ENCODE data around the gene C9orf72.

The C9orf72 gene

DNA sequence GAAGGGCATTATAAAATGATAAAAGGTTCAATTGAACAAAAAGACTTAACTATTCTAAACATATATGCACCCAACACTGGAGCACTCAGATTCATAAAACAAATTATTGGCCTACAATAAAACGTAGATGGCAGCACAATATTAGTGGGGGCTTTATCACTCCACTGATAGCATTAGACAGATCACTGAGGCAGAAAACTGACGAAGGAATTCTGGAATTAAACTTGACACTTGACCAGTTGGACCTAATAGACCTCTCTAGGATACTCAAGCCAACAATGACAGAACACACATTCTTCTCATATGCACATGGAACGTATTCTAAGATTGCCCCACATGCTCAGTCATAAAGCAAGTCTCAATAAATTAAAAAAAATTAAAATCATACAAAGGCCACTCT lies 18.4 kb upstream of the C9orf72 start:
- DNase-seq (no peak), ATAC-seq (no peak)
- H3K9me3 Mint-ChIP-seq = no peaks in the 10 kb centered on the region
- H3K27ac Mint-ChIP-seq = no peak overlapping the region
- peaks cover 15% of the 10 kb centered on the region for H3K27me3 Mint-ChIP-seq
- no peaks in the 10 kb centered on the region for H3K36me3 Mint-ChIP-seq (ENCODE audit: low read depth)
- H3K4me3 Mint-ChIP-seq = no peak overlapping the region
- H3K4me1 Mint-ChIP-seq = no peaks in the 10 kb centered on the region

DNA sequence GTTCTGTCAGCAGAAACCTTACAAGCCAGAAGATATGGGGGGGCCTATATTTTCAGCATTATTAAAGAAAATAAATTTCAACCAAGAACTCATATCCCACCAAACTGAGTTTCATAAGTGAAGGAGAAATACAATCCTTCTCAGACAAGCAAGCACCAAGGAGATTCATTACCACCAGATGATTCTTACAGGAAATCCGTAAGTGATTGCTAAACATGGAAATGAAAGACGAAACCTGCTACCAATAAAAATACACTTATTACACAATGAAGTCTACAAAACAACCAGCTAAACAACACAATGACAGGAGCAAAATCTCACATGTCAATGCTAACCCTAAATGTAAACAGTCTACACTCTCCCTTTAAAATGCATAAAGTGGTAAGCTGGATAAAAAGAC lies 17.8 kb upstream of the C9orf72 start:
- DNase-seq = no peak
- Mint-ChIP-seq H3K4me1 (no peaks in the 10 kb centered on the region), H3K27me3 (peaks cover 17% of the 10 kb centered on the region), H3K36me3 (ENCODE audit: low read depth) (no peaks in the 10 kb centered on the region), H3K4me3 (no peak overlapping the region), H3K27ac (no peak overlapping the region), H3K9me3 (no peaks in the 10 kb centered on the region)
- ATAC-seq = no peak

- no peak for ATAC-seq
- Mint-ChIP-seq H3K27ac (no peak overlapping the region), H3K4me1 (no peaks in the 10 kb centered on the region), H3K4me3 (no peak overlapping the region), H3K9me3 (no peaks in the 10 kb centered on the region), H3K36me3 (ENCODE audit: low read depth) (no peaks in the 10 kb centered on the region), H3K27me3 (peaks cover 17% of the 10 kb centered on the region)
- DNase-seq = no peak
These were observed 17.4 kb upstream of the C9orf72 start for GRCh38 chr9:27590651-27591050.

DNA sequence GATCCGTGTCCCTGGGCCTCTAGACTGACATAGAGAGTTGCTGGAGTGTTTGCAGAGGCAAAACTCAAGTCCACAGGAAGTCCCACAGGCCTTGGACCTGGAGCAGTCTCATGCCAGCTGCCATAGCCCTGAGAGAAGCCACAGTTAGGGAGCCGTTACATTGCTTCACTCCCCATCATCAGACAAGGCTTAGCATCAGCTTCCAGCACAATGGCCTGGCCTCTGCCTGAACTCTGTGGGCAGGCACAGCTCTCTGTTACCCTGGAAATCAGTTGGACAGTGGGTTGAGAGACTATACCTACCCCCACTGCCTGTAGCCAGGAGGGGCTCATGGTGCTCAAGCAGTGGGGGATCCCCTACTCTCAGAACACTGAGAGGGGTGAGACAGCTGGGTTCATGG lies 16.2 kb upstream of the C9orf72 start:
- Mint-ChIP-seq H3K27ac (no peak overlapping the region), H3K36me3 (ENCODE audit: low read depth) (no peaks in the 10 kb centered on the region), H3K27me3 (peaks cover 17% of the 10 kb centered on the region), H3K4me1 (no peaks in the 10 kb centered on the region), H3K9me3 (no peaks in the 10 kb centered on the region), H3K4me3 (no peak overlapping the region)
- no peak for DNase-seq
- ATAC-seq = no peak

DNA sequence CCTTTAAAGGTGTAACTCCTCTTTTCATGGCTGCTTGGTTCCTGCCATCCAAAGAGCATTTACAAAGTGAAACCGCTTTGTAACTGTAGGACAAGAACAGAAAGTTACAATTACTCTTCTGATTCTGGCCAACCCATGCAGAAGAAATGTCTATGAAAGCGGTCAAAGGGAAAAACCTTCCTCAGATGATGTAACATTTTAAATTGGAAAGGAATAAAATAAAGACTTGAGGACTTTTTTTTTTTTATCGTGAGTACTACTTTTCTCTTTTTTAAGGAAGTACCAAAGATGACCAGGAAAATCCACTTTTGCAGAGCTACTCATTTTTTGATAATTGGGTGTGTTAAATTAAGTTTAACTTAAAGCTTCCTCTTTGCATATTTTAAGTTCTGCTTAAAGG lies 13.0 kb upstream of the C9orf72 start:
- DNase-seq (no peak), ATAC-seq (no peak)
- Mint-ChIP-seq H3K27me3 (peaks cover 9% of the 10 kb centered on the region), H3K36me3 (ENCODE audit: low read depth) (no peaks in the 10 kb centered on the region), H3K4me3 (no peak overlapping the region), H3K27ac (no peak overlapping the region), H3K9me3 (no peaks in the 10 kb centered on the region), H3K4me1 (no peaks in the 10 kb centered on the region)

- no peak overlapping the region for H3K27ac Mint-ChIP-seq
- H3K9me3 Mint-ChIP-seq = no peaks in the 10 kb centered on the region
- no peaks in the 10 kb centered on the region for H3K36me3 Mint-ChIP-seq (ENCODE audit: low read depth)
- no peak for DNase-seq
- no peaks in the 10 kb centered on the region for H3K4me1 Mint-ChIP-seq
- peaks cover 10% of the 10 kb centered on the region for H3K27me3 Mint-ChIP-seq
- H3K4me3 Mint-ChIP-seq = no peak overlapping the region
- ATAC-seq = no peak
These were observed 11.7 kb upstream of the C9orf72 start for GRCh38 chr9:27584931-27585330.

DNA sequence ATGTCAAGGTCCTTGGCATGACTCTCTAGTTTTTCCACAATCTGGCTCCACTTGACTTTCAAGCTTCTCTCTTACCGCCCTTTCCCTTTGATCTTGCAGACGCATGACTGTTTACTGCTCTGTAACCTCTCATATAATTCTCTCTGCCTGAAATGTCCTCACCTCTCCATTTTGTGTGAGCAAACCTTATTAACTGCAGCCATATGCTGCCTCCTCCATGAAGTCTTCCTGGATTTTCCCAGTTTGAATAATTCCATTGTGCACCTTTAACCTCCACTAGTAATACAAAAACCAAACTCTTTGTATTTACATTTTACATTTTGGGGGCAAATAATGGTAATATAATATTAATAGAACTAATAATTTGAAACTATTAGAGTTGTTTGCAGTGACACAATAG lies 9.5 kb upstream of the C9orf72 start:
- DNase-seq (no peak), ATAC-seq (no peak)
- H3K27ac Mint-ChIP-seq = no peak overlapping the region
- H3K4me1 Mint-ChIP-seq = no peaks in the 10 kb centered on the region
- no peaks in the 10 kb centered on the region for H3K36me3 Mint-ChIP-seq (ENCODE audit: low read depth)
- peaks cover 8% of the 10 kb centered on the region for H3K9me3 Mint-ChIP-seq
- no peak overlapping the region for H3K4me3 Mint-ChIP-seq
- H3K27me3 Mint-ChIP-seq = peaks cover 5% of the 10 kb centered on the region

DNA sequence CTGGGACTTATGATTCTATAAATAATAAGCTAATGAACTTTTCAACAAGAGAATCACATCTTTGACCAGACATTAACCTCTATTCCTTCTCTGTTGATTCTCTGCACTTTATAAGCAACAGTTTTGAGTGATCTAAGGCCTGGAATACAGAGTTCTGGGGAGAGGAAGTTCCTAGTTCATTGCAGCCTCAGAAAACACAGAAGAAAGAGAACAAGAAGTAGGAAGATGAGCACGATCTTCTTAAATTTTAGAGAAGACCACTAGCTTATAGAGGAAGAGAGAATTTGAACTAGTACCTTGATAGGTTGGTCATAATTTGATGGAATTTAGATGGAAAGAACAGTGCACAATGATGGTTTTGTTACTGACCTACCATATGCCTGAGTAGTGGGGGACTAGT lies 8.5 kb upstream of the C9orf72 start:
- H3K36me3 Mint-ChIP-seq (ENCODE audit: low read depth) = no peaks in the 10 kb centered on the region
- H3K4me3 Mint-ChIP-seq = no peak overlapping the region
- H3K4me1 Mint-ChIP-seq = no peaks in the 10 kb centered on the region
- ATAC-seq (no peak), DNase-seq (no peak)
- no peak overlapping the region for H3K27ac Mint-ChIP-seq
- H3K9me3 Mint-ChIP-seq = peaks cover 8% of the 10 kb centered on the region
- H3K27me3 Mint-ChIP-seq = peaks cover 5% of the 10 kb centered on the region

DNA sequence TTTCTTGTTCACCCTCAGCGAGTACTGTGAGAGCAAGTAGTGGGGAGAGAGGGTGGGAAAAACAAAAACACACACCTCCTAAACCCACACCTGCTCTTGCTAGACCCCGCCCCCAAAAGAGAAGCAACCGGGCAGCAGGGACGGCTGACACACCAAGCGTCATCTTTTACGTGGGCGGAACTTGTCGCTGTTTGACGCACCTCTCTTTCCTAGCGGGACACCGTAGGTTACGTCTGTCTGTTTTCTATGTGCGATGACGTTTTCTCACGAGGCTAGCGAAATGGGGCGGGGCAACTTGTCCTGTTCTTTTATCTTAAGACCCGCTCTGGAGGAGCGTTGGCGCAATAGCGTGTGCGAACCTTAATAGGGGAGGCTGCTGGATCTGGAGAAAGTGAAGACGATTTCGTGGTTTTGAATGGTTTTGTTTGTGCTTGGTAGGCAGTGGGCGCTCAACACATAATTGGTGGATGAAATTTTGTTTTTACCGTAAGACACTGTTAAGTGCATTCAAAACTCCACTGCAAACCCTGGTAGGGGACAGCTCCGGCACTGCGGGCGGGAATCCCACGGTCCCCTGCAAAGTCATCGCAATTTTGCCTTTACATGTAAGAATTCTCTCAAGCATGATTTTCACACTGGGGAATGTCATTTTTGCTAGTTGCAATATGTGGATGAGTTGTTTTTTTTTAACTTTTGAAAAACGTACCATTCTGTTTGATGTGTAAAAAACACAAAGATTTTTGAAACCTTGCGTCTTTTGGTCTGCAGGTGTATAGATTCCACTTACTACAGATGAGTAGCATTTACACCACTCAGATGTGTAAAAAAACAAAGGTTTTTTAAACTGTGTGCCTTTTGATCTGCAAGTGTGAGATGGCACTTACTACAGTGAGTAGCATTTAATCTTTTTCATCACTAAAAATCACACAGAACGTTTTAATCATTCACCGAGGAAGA lies 631 bp upstream of the C9orf72 start:
- Mint-ChIP-seq H3K36me3 (ENCODE audit: low read depth) (peaks cover 1% of the 10 kb centered on the region), H3K27me3 (peaks cover 3% of the 10 kb centered on the region), H3K4me1 (peaks cover 29% of the 10 kb centered on the region), H3K9me3 (peaks cover 8% of the 10 kb centered on the region), H3K27ac (peak overlapping the region; percentile 99), H3K4me3 (peak overlapping the region; percentile 90)
- ATAC-seq = peak; percentile 83
- peak; percentile 93 for DNase-seq

DNA sequence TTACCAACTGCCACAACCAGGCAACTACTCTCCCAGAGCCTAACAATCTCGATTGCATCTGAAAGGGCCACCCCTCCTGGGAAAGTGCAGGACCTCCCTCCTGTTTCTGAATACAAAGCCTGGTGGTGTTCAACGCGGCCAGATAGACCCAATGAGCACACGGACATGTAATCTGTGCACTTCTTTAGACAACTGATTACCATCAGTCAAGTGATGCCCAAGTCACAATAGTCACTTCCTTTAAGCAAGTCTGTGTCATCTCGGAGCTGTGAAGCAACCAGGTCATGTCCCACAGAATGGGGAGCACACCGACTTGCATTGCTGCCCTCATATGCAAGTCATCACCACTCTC lies 739 bp downstream of the C9orf72 start:
- no peaks in the 10 kb centered on the region for H3K9me3 Mint-ChIP-seq
- peaks cover 1% of the 10 kb centered on the region for H3K36me3 Mint-ChIP-seq (ENCODE audit: low read depth)
- ATAC-seq = peak; percentile 73
- no peak for DNase-seq
- H3K4me3 Mint-ChIP-seq = peak overlapping the region; percentile 90
- peak overlapping the region; percentile 99 for H3K27ac Mint-ChIP-seq
- H3K27me3 Mint-ChIP-seq = peaks cover 3% of the 10 kb centered on the region
- H3K4me1 Mint-ChIP-seq = peaks cover 29% of the 10 kb centered on the region

DNA sequence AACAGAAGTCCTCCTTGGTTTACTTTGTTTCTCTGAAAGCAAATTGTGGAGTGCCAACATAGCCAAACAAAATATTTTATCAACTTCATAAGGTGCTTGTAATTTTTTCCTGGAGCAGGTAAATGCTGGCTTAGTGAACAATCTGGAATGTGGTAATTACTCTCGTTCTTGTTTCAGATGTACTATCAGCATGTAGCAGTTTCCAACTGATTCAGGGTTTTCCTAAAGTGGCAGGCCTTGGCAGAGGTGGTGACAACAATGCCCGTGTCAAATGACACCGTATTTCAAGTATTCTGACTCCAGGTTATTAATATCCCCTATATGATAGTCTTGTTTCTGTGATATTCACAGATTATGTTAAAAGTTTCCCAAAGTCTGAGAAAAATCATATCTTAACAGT lies 1.2 kb downstream of the C9orf72 start:
- Mint-ChIP-seq H3K9me3 (no peaks in the 10 kb centered on the region), H3K27ac (peak overlapping the region; percentile 99), H3K4me1 (peaks cover 29% of the 10 kb centered on the region), H3K36me3 (ENCODE audit: low read depth) (peaks cover 1% of the 10 kb centered on the region), H3K4me3 (peak overlapping the region; percentile 90), H3K27me3 (peaks cover 3% of the 10 kb centered on the region)
- DNase-seq (no peak), ATAC-seq (no peak)

GRCh38 chr9:27571011-27571410 lies 2.3 kb downstream of the C9orf72 start:
- peaks cover 29% of the 10 kb centered on the region for H3K4me1 Mint-ChIP-seq
- no peak for ATAC-seq

GRCh38 chr9:27569406-27569805 lies 3.9 kb downstream of the C9orf72 start:
- H3K4me3 Mint-ChIP-seq = no peak overlapping the region
- peaks cover 3% of the 10 kb centered on the region for H3K27me3 Mint-ChIP-seq
- peaks cover 8% of the 10 kb centered on the region for H3K36me3 Mint-ChIP-seq (ENCODE audit: low read depth)
- peaks cover 36% of the 10 kb centered on the region for H3K4me1 Mint-ChIP-seq
- no peaks in the 10 kb centered on the region for H3K9me3 Mint-ChIP-seq
- H3K27ac Mint-ChIP-seq = no peak overlapping the region
- DNase-seq (no peak), ATAC-seq (no peak)

More at GRCh38 chr9:27571011-27571410, 2.3 kb downstream of the C9orf72 start:
- Mint-ChIP-seq H3K27me3 (peaks cover 3% of the 10 kb centered on the region), H3K9me3 (no peaks in the 10 kb centered on the region), H3K4me3 (no peak overlapping the region), H3K36me3 (ENCODE audit: low read depth) (peaks cover 4% of the 10 kb centered on the region), H3K27ac (no peak overlapping the region)
- no peak for DNase-seq

DNA sequence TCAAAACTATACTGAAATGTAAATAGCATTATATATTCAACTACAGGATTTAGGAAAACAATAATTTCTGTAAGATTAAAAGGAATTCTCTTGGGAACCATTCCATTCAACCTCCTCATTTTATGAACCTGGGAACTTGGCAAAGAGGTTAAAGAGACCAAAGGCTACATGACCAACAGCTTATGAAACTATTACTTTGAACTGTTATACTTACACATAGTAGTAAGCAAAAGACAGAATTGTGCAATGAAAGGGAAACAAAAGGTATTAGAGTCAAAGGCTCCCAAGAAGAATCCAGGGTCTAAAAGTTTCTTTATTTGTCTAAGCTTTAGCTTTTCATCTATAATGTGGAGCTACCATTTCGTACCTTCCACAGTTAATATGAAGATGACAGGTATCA lies 7.2 kb downstream of the C9orf72 start:
- no peak overlapping the region for H3K27ac Mint-ChIP-seq
- ATAC-seq = no peak
- no peak for DNase-seq
- peaks cover 15% of the 10 kb centered on the region for H3K36me3 Mint-ChIP-seq (ENCODE audit: low read depth)
- H3K4me3 Mint-ChIP-seq = no peak overlapping the region
- H3K4me1 Mint-ChIP-seq = peaks cover 23% of the 10 kb centered on the region
- H3K27me3 Mint-ChIP-seq = no peaks in the 10 kb centered on the region
- H3K9me3 Mint-ChIP-seq = no peaks in the 10 kb centered on the region

DNA sequence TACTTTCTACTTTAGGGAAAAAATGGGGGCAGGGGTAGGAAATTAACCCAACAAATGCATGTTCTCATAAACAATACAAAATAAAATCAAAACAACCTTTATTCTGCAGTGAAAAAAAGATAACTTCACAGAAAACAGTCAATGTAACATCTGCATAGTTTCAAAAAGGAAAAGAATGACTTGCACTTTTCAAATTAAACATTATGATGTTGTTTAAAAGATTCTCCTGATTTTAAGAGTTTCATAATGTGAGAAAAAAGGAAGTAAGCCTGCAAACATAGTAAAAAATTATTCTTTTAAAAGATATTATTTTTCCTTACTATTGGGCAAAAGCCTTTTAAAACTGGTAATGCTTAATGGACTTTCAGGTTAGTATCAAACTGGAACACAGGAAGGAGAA lies 7.6 kb downstream of the C9orf72 start:
- Mint-ChIP-seq H3K9me3 (no peaks in the 10 kb centered on the region), H3K4me3 (no peak overlapping the region), H3K4me1 (peaks cover 23% of the 10 kb centered on the region), H3K27me3 (no peaks in the 10 kb centered on the region), H3K27ac (no peak overlapping the region), H3K36me3 (ENCODE audit: low read depth) (peaks cover 15% of the 10 kb centered on the region)
- ATAC-seq (no peak), DNase-seq (no peak)

Measured in activated naive CD8-positive, alpha-beta T cell treated with anti-CD3 and anti-CD28 coated beads, Interleukin-2, amount 50 U/mL, for 24 hours (primary cell).